ENCODE data around the gene PRKCA.

GRCh38 chr17:66647391-66647983 is 345.1 kb downstream of the PRKCA start:
- TF ChIP-seq CTCF (IDR thresholded peaks at IDR 0.05), result no peak
- no peak for TF ChIP-seq EP300 (IDR thresholded peaks at IDR 0.05)
